H54 (cell line): ENCODE results near the gene SYTL3.
"Not testable (repeated sequence)": the region's sequence is repeated elsewhere in the genome, so short reads cannot be mapped to it uniquely, and the experiment has no call there.

Experiments used
- DNase-seq: peaks from one replicate; pipeline ENCODE4 v3.0.0; 2011; ENCODE audit warnings: low spot score, mixed read lengths; ENCODE audit not compliant: insufficient read length
- FAIRE-seq: peaks from 3 replicates; lab custom pipeline; 2011; peaks lifted over from hg19 to GRCh38; lab: Jason Lieb, UNC
- POLR2A ChIP-seq: IDR thresholded peaks from 2 replicates; pipeline ENCODE4 v1.6.1; 2011; ENCODE audit warnings: low read depth, mild to moderate bottlenecking, low read length

SYTL3 gene

GRCh38 chr6:158698931-158699330 is 49.1 kb downstream of the SYTL3 start:
- no peak for TF ChIP-seq POLR2A
- DNase-seq (no peak), FAIRE-seq (no peak)

GRCh38 chr6:158701268-158701667 is 51.4 kb downstream of the SYTL3 start:
- not testable (repeated sequence) for FAIRE-seq, DNase-seq

GRCh38 chr6:158703111-158703836 is 53.4 kb downstream of the SYTL3 start:
- FAIRE-seq (no peak), DNase-seq (no peak)
- TF ChIP-seq POLR2A: no peak

- DNase-seq: peak; percentile 72
- FAIRE-seq: no peak
- TF ChIP-seq POLR2A: no peak
These were observed 54.3 kb downstream of the SYTL3 start for GRCh38 chr6:158703837-158704822.

- FAIRE-seq (no peak), DNase-seq (no peak)
- no peak for TF ChIP-seq POLR2A
These were observed 55.7 kb downstream of the SYTL3 start for GRCh38 chr6:158705386-158706126.

- FAIRE-seq (no peak), DNase-seq (no peak)
- no peak for TF ChIP-seq POLR2A
These were observed 56.6 kb downstream of the SYTL3 start for GRCh38 chr6:158706369-158706982.

- no peak for FAIRE-seq
- TF ChIP-seq POLR2A: no peak
- DNase-seq: peak; percentile 26
These were observed 57.4 kb downstream of the SYTL3 start for GRCh38 chr6:158707120-158707820.

- TF ChIP-seq POLR2A: no peak
- DNase-seq (no peak), FAIRE-seq (no peak)
These were observed 58.0 kb downstream of the SYTL3 start for GRCh38 chr6:158707821-158708195.

- FAIRE-seq (no peak), DNase-seq (no peak)
- no peak for TF ChIP-seq POLR2A
These were observed 58.4 kb downstream of the SYTL3 start for GRCh38 chr6:158708239-158708638.

- FAIRE-seq (no peak), DNase-seq (no peak)
- TF ChIP-seq POLR2A: no peak
These were observed 60.0 kb downstream of the SYTL3 start for GRCh38 chr6:158709809-158710208.

GRCh38 chr6:158711264-158711663 is 61.4 kb downstream of the SYTL3 start:
- DNase-seq (no peak), FAIRE-seq (no peak)
- TF ChIP-seq POLR2A: no peak

- DNase-seq (no peak), FAIRE-seq (no peak)
- TF ChIP-seq POLR2A: no peak
These were observed 63.6 kb downstream of the SYTL3 start for GRCh38 chr6:158713469-158713868.

GRCh38 chr6:158714706-158715105 is 64.9 kb downstream of the SYTL3 start:
- no peak for FAIRE-seq
- DNase-seq: no peak
- TF ChIP-seq POLR2A: no peak
